Pons (tissue), 1 donor: ENCODE results near the gene ILF2.
A peak's percentile ranks its signal among the peaks of the same experiment; 100 is the strongest.
"Not testable (repeated sequence)": the region's sequence is repeated elsewhere in the genome, so short reads cannot be mapped to it uniquely, and the experiment has no call there.

Source experiments
- DNase-seq: peaks from one replicate; pipeline ENCODE4 v3.0.0-alpha.2; 2016; ENCODE audit warnings: low spot score

Gene ILF2

GRCh38 chr1:153649137-153649862 is 21.5 kb downstream of the ILF2 start:
- DNase-seq = no peak

- no peak for DNase-seq
Observed at GRCh38 chr1:153648000-153648643, 22.7 kb downstream of the ILF2 start.

DNA sequence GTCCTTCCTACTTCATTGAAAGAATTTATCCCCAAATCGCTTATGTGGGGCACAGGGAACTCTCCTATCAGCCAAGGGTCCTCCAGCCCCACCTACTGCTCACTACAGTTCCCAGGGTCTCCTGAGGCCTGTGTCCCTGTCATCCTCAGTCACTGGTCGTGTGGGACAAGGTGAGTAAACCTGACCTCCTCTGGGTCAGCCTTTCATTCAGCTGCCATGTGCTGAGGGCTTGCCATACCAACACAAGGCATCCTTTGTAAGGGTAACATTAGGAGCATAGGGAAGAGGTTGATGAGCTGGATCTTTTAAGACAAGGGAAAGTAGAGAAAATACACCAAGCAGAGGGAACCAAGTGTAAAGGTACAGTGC is 23.5 kb downstream of the ILF2 start:
- no peak for DNase-seq

DNA sequence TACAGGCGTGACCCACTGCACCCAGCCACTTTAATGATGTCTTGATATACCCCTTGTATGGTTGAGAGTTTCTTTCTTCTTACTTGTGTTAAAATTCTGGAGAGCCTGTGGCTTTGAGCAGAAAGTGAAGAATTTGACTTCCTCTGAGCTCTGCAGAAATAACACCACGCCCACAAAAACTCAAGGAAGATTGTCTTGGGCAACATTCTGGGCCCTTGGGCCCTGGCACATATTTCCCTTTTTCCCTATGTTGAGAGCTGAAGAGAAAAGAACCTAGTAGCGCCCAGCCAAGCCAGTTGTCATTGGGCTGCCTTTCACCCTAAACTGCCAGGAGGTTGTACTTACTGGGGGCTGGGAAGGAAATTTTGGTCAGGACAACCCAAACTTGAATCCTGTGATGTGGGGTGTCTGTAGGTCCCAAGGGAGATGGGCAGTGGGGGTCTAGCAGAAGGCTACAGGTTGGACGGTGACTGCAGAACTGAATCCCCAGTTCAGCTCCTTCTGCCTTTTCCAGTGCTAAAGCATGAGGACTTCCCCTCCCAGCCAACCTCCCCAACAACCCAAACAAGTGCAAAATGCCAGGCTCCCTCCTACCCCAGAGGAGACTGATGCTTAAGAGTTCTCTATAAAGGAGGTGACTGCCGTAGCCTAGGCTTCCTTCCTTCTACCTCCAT is 24.0 kb downstream of the ILF2 start:
- DNase-seq = peak; percentile 56

DNA sequence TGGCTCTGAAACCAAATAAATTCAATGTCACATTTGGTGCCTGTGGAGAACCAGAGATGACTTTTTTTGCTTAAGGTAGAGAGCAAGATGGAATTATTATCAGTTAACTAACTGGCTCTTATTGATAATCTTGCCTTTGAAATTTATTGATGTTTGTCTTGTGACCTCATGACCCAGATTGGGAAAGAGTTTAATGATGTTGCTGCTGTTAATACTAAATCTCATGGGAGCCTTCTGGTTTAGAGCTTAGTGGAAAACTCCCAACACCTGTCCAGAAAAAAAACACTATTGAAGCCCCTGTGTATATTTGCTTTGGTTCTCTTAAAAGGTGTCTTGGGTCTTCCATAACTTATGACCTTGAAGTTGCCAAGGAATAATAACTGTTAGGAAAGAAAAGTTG is 27.0 kb downstream of the ILF2 start:
- DNase-seq = no peak

- DNase-seq = no peak
Observed at GRCh38 chr1:153643100-153643499, 27.7 kb downstream of the ILF2 start.

DNA sequence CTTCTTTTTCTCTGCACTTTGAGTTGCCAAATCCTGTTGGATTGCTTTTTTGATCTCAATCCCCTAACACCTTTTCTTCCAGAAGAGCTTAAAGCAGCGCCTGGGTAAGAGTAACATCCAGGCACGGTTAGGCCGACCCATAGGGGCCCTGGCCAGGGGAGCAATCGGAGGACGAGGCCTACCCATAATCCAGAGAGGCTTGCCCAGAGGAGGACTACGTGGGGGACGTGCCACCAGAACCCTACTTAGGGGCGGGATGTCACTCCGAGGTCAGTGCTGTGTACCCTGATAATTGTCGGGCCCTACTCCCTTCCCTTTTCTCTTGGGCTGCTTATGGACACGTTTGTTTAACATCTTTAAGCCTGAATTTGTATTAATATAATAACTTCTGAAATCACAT is 28.6 kb downstream of the ILF2 start:
- DNase-seq = no peak

DNA sequence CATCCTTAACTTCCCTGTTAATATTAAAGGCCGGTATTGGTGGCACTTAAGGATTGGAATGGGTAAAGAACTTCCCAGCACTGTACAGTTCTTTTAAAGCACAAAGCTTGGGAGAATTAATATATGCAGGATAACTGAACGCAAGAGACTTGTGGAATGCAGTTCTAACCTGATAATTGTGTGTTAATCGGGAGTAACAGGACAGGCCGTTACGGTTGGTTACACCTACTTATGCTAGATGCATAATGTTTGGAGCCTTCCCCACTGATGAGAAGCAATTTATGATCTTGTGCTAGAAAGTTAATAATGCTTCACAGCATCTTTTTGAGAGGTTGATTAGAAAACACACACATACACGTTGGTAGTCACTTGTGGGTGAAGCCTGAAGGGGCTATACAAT is 29.9 kb downstream of the ILF2 start:
- DNase-seq = no peak

- not testable (repeated sequence) for DNase-seq
Observed at GRCh38 chr1:153640213-153640612, 30.6 kb downstream of the ILF2 start.

- DNase-seq = no peak
Observed at GRCh38 chr1:153639280-153639679, 31.5 kb downstream of the ILF2 start.

DNA sequence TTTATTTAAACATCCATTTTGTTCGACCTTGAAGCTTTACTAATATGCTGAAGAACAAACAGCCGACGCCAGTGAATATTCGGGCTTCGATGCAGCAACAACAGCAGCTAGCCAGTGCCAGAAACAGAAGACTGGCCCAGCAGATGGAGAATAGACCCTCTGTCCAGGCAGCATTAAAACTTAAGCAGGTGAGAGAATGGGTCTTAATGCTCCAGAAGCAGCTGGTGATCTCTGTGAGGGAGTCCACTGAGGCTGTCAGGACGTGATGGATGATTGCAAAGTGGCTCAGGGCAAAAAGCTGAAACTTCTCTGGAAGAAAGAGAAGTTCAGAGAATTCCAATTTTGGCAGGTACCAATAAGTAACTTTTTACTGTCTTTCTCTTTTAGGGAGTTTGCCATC is 32.5 kb downstream of the ILF2 start:
- no peak for DNase-seq

- no peak for DNase-seq
Observed at GRCh38 chr1:153636312-153636711, 34.5 kb downstream of the ILF2 start.

DNA sequence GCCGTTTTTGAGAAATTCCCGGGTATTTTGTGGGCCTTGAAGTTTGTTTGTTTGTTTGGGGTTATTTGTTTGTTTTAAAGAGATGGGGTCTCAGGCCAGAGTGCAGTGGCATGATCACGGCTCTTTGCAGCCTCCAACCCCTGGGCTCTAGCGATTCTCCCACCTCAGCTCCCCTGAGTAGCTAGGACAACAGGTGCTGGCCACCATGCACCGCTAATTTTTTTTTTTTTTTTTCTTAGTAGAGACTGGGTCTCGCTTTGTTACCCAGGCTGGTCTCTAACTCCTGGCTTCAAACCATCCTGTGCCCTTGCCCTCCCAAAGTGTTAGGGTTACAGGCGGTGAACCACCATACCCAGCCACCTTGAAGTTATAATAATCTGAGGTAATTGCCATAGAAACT is 34.9 kb downstream of the ILF2 start:
- DNase-seq = no peak

DNA sequence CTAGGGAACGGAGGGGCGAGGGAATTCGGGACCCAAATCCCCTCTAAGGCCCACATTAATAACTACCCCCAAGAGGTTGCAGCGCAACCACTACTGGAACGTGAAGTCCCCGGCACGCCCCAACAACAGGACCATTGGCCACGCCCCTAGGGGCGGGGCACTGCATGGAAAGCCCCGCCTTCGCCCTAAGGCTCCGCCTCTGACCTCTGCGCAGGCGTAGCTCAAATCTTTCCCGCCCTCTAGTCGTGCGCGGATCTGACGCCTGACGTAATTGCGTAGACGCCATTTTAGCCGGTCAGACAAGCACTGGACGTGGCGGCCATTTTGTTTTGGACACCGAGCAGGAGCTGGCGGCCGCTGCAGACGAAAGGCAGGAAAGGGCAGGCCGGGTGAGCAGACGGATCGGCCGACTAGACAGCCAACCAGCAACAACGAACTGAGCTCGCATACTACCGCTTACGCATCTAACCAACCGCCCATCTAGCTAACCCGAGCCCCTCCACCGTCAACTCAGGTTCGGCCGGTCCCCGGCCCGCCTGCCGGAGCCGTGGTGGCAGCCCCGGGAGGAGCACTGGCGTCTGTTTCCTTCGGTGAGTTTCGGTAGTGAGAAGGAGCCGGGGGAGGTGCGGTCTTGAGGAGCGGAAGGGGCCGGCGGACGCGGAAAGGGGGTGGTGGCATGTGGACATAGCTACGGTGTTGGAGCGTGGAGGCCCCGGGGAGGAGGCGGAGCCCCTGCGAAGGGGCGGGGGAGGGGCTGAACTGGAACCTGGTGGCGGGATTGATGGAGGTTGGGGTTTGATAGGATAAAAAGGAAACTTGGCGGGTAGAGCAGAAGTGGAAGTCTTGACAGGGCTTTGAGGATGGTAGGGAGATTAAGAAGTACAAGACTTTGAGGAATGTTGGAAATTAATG is 36.8 kb downstream of the ILF2 start, which contains the start of gene CHTOP:
Gene CHTOP, plus strand, starts transcription at position 313 of the 912 bp plus-strand sequence. CDS start 2,523 bp downstream, outside the sequence.
- DNase-seq = peak; percentile 99

- no peak for DNase-seq
Observed at GRCh38 chr1:153633161-153633753, 37.5 kb downstream of the ILF2 start.

DNA sequence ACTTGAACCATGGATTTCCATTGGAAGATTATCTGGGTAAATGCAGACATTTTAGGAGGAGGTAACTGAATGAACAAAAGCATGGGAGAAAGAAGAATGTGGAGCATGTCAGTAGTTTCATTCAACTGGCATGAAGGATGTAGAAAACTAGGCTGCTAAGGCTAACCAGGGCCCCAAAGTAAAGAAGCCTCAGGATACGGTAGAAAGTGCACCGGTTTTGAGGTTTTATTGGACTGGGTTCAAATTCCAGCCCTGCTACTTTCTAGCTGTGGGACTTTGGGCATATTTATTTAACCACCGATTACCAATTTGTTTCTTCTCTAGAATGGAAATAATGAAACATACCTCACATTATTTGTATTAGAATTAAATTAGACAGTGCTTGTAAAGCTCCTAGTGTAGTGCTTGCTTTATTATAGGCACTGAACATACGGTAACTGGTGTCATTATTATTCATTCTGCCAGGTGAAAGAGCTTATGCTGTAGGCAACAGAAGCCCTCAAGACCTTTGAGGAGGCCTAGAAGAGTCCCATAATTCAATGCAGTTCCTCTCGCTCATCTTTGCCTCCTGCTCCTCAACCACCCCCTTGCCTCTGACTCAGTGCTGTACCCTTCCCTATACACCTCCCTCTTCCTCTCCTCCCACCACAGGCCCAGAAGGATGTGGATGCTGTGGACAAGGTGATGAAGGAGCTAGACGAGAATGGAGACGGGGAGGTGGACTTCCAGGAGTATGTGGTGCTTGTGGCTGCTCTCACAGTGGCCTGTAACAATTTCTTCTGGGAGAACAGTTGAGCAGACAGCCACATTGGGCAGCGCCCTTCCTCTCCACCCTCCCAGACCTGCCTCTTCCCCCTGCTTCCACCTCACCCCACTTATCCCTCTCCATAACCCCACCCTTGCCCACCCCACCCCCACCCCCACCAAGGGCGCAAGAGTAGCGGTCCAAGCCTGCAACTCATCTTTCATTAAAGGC is 39.5 kb downstream of the ILF2 start:
- no peak for DNase-seq

DNA sequence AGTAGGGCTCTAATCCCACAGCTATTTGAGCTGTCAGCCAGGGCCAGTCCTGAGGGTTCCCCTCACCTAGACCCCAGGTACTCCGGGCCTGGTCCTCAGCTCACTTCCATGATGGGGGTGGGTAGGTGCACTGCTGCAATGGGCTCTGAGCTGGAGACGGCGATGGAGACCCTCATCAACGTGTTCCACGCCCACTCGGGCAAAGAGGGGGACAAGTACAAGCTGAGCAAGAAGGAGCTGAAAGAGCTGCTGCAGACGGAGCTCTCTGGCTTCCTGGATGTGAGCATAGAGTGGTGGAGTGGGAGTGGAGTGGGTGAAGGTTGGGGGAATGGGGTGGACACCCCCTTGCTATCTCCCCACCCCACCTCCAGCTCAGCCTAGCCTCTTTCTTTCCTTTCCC is 40.4 kb downstream of the ILF2 start:
- no peak for DNase-seq

- peak; percentile 59 for DNase-seq
Observed at GRCh38 chr1:153629971-153630370, 40.8 kb downstream of the ILF2 start.

- DNase-seq = no peak
Observed at GRCh38 chr1:153629343-153629665, 41.5 kb downstream of the ILF2 start.

- DNase-seq = no peak
Observed at GRCh38 chr1:153628638-153629342, 42.0 kb downstream of the ILF2 start.
